RKO (cell line): ENCODE results near the gene CSRNP2.

Source experiments
- DNase-seq: peaks from one replicate; pipeline ENCODE4 v3.0.0-alpha.2; 2016; ENCODE audit warnings: low spot score

CSRNP2 gene

GRCh38 chr12:51076236-51076930, 7.0 kb downstream of the CSRNP2 start:
- DNase-seq = no peak

- no peak for DNase-seq
Observed at GRCh38 chr12:51075390-51075789, 8.0 kb downstream of the CSRNP2 start.

- DNase-seq = no peak
Observed at GRCh38 chr12:51071663-51072062, 11.7 kb downstream of the CSRNP2 start.

- DNase-seq = no peak
Observed at GRCh38 chr12:51070004-51070403, 13.4 kb downstream of the CSRNP2 start.

- DNase-seq = no peak
Observed at GRCh38 chr12:51067771-51068170, 15.6 kb downstream of the CSRNP2 start.

GRCh38 chr12:51067229-51067628, 16.2 kb downstream of the CSRNP2 start:
- DNase-seq = no peak

GRCh38 chr12:51065530-51065929, 17.9 kb downstream of the CSRNP2 start:
- no peak for DNase-seq

GRCh38 chr12:51062631-51063397, 20.6 kb downstream of the CSRNP2 start:
- DNase-seq = no peak

GRCh38 chr12:51059086-51059485, 24.3 kb downstream of the CSRNP2 start:
- no peak for DNase-seq

GRCh38 chr12:51056242-51056641, 27.2 kb downstream of the CSRNP2 start:
- DNase-seq = peak; percentile 79

- no peak for DNase-seq
Observed at GRCh38 chr12:51055060-51055459, 28.3 kb downstream of the CSRNP2 start.

- DNase-seq = no peak
Observed at GRCh38 chr12:51051787-51052186, 31.6 kb downstream of the CSRNP2 start.

- DNase-seq = no peak
Observed at GRCh38 chr12:51049525-51049924, 33.9 kb downstream of the CSRNP2 start.

- DNase-seq = peak; percentile 29
Observed at GRCh38 chr12:51048661-51049251, 34.6 kb downstream of the CSRNP2 start.

GRCh38 chr12:51047655-51048540, 35.5 kb downstream of the CSRNP2 start, which contains the start of gene LETMD1:
Gene LETMD1, plus strand, starts transcription at chr12:51048327. Its CDS starts 30 bp downstream, at chr12:51048357.
- DNase-seq = peak; percentile 99

GRCh38 chr12:51036279-51036678, 47.1 kb downstream of the CSRNP2 start:
- DNase-seq = no peak

GRCh38 chr12:51033457-51034089, 49.8 kb downstream of the CSRNP2 start:
- no peak for DNase-seq

GRCh38 chr12:51033048-51033447, 50.3 kb downstream of the CSRNP2 start:
- DNase-seq = no peak

GRCh38 chr12:51028813-51029150, 54.6 kb downstream of the CSRNP2 start:
- DNase-seq = no peak

- DNase-seq = peak; percentile 88
Observed at GRCh38 chr12:51028126-51028812, 55.1 kb downstream of the CSRNP2 start.

GRCh38 chr12:51027342-51027835, 56.0 kb downstream of the CSRNP2 start:
- no peak for DNase-seq
